Measurements from ENCODE around the gene MAB21L3.

MAB21L3 gene

GRCh38 chr1:116134476-116134773, 23.2 kb downstream of the MAB21L3 start:
- DNase-seq: no peak
- Histone ChIP-seq H3K27ac (ENCODE audit: low read length, poor library complexity, severe bottlenecking) (no peak overlapping the region), H3K36me3 (ENCODE audit: control insufficient read depth in 1 of 2, insufficient read depth in 2 of 2, low read depth in 1 of 2, low read length in 2 of 2) (no peaks in the 10 kb centered on the region), H2BK120ac (ENCODE audit: low read depth, low read length) (no peak overlapping the region), H3K4me1 (ENCODE audit: control insufficient read depth, insufficient read depth, low read depth, low read length) (no peaks in the 10 kb centered on the region), H3K4ac (ENCODE audit: low read depth in 1 of 2, low read length in 2 of 2) (no peak overlapping the region), H4K8ac (ENCODE audit: low read length) (no peak overlapping the region), H3K23ac (ENCODE audit: low read length in 2 of 2) (no peak overlapping the region), H4K91ac (ENCODE audit: low read length) (no peak overlapping the region), H2AFZ (ENCODE audit: low read depth, low read length) (no peak overlapping the region), H3K14ac (ENCODE audit: low read length in 2 of 2) (no peak overlapping the region), H3K9ac (ENCODE audit: low read length) (no peak overlapping the region), H3K18ac (ENCODE audit: low read depth in 1 of 2, low read length in 2 of 2) (no peak overlapping the region), H2BK5ac (ENCODE audit: low read depth, low read length, poor library complexity, severe bottlenecking) (no peak overlapping the region), H2AK5ac (ENCODE audit: low read length, severe bottlenecking) (no peak overlapping the region), H3K4me2 (ENCODE audit: low read length, poor library complexity, severe bottlenecking) (no peak overlapping the region), H2BK15ac (ENCODE audit: low read depth, poor library complexity, severe bottlenecking) (no peak overlapping the region), H3K4me3 (ENCODE audit: insufficient read depth in 1 of 2, low read depth in 1 of 2, low read length in 2 of 2) (no peak overlapping the region), H2BK12ac (ENCODE audit: low read length in 2 of 2) (no peak overlapping the region), H3K27me3 (ENCODE audit: control insufficient read depth in 1 of 2, insufficient read depth in 1 of 2, low read length in 2 of 2) (peaks cover 0 to 15% of the 10 kb centered on the region in 2 experiments), H3K79me1 (replicated peaks; ENCODE audit: low read length, poor library complexity, severe bottlenecking) (no peaks in the 10 kb centered on the region), H3K9me3 (ENCODE audit: control insufficient read depth, low read length) (no peaks in the 10 kb centered on the region)
- 66% methylated on average over 2 of the region's 2 CpGs for WGBS

DNA sequence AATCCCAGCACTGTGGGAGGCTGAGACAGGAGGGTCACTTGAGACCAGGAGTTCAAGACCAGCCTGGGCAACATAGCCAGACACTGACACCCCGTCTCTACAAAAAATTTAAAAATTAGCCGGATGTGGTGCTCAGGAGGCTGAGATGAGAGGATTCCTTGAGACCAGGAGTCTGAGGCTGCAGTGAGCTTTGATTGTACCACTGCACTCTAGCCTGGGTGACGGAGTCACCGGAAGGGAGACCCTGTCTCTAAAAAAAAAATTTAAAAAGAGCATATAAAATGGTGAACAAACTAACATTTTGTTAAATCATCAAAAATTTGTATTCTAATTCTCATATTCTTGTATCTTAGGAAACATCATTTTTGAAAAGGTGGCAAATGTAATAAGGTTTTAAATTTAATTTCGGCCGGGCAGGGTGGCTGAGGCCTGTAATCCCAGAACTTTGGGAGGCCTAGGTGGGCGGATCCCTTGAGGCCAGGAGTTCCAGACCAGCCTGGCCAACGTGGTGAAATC, 27.1 kb downstream of the MAB21L3 start:
- H2AK5ac ChIP-seq (ENCODE audit: low read length, severe bottlenecking): no peak overlapping the region
- H3K23ac ChIP-seq (ENCODE audit: low read length in 2 of 2): no peak overlapping the region
- no peak overlapping the region for H3K4me3 ChIP-seq (ENCODE audit: insufficient read depth in 1 of 2, low read depth in 1 of 2, low read length in 2 of 2)
- no peak overlapping the region for H3K4me2 ChIP-seq (ENCODE audit: low read length, poor library complexity, severe bottlenecking)
- H3K4me1 ChIP-seq (ENCODE audit: control insufficient read depth, insufficient read depth, low read depth, low read length): no peaks in the 10 kb centered on the region
- no peak overlapping the region for H4K91ac ChIP-seq (ENCODE audit: low read length)
- H4K8ac ChIP-seq (ENCODE audit: low read length): no peak overlapping the region
- 97% methylated on average over 5 of the region's 8 CpGs for WGBS
- no peaks in the 10 kb centered on the region for H3K79me1 ChIP-seq (replicated peaks; ENCODE audit: low read length, poor library complexity, severe bottlenecking)
- H3K36me3 ChIP-seq (ENCODE audit: control insufficient read depth in 1 of 2, insufficient read depth in 2 of 2, low read depth in 1 of 2, low read length in 2 of 2): no peaks in the 10 kb centered on the region
- no peak overlapping the region for H3K14ac ChIP-seq (ENCODE audit: low read length in 2 of 2)
- H3K9ac ChIP-seq (ENCODE audit: low read length): peak overlapping the region; percentile 83
- no peak overlapping the region for H2AFZ ChIP-seq (ENCODE audit: low read depth, low read length)
- H2BK12ac ChIP-seq (ENCODE audit: low read length in 2 of 2): no peak overlapping the region
- no peak for DNase-seq
- H2BK15ac ChIP-seq (ENCODE audit: low read depth, poor library complexity, severe bottlenecking): no peak overlapping the region
- peaks cover 0 to 6% of the 10 kb centered on the region in 2 experiments for H3K27me3 ChIP-seq (ENCODE audit: control insufficient read depth in 1 of 2, insufficient read depth in 1 of 2, low read length in 2 of 2)
- H3K27ac ChIP-seq (ENCODE audit: low read length, poor library complexity, severe bottlenecking): no peak overlapping the region
- H3K18ac ChIP-seq (ENCODE audit: low read depth in 1 of 2, low read length in 2 of 2): no peak overlapping the region
- H3K9me3 ChIP-seq (ENCODE audit: control insufficient read depth, low read length): peaks cover under 1% of the 10 kb centered on the region
- H2BK120ac ChIP-seq (ENCODE audit: low read depth, low read length): no peak overlapping the region
- no peak overlapping the region for H3K4ac ChIP-seq (ENCODE audit: low read depth in 1 of 2, low read length in 2 of 2)
- no peak overlapping the region for H2BK5ac ChIP-seq (ENCODE audit: low read depth, low read length, poor library complexity, severe bottlenecking)

- H3K4ac ChIP-seq (ENCODE audit: low read depth in 1 of 2, low read length in 2 of 2): no peak overlapping the region
- no peak overlapping the region for H2BK5ac ChIP-seq (ENCODE audit: low read depth, low read length, poor library complexity, severe bottlenecking)
- no peak overlapping the region for H3K14ac ChIP-seq (ENCODE audit: low read length in 2 of 2)
- no peak overlapping the region for H2AK5ac ChIP-seq (ENCODE audit: low read length, severe bottlenecking)
- H2BK120ac ChIP-seq (ENCODE audit: low read depth, low read length): no peak overlapping the region
- H3K9me3 ChIP-seq (ENCODE audit: control insufficient read depth, low read length): peaks cover 14% of the 10 kb centered on the region
- H3K4me1 ChIP-seq (ENCODE audit: control insufficient read depth, insufficient read depth, low read depth, low read length): no peaks in the 10 kb centered on the region
- no peaks in the 10 kb centered on the region for H3K36me3 ChIP-seq (ENCODE audit: control insufficient read depth in 1 of 2, insufficient read depth in 2 of 2, low read depth in 1 of 2, low read length in 2 of 2)
- no peak overlapping the region for H2AFZ ChIP-seq (ENCODE audit: low read depth, low read length)
- no peak overlapping the region for H4K8ac ChIP-seq (ENCODE audit: low read length)
- no peak overlapping the region for H2BK15ac ChIP-seq (ENCODE audit: low read depth, poor library complexity, severe bottlenecking)
- H3K4me3 ChIP-seq (ENCODE audit: insufficient read depth in 1 of 2, low read depth in 1 of 2, low read length in 2 of 2): no peak overlapping the region
- DNase-seq: no peak
- no peaks in the 10 kb centered on the region for H3K79me1 ChIP-seq (replicated peaks; ENCODE audit: low read length, poor library complexity, severe bottlenecking)
- no peak overlapping the region for H3K4me2 ChIP-seq (ENCODE audit: low read length, poor library complexity, severe bottlenecking)
- no peak overlapping the region for H3K27ac ChIP-seq (ENCODE audit: low read length, poor library complexity, severe bottlenecking)
- no peak overlapping the region for H4K91ac ChIP-seq (ENCODE audit: low read length)
- H3K27me3 ChIP-seq (ENCODE audit: control insufficient read depth in 1 of 2, insufficient read depth in 1 of 2, low read length in 2 of 2): no peaks in the 10 kb centered on the region
- H2BK12ac ChIP-seq (ENCODE audit: low read length in 2 of 2): no peak overlapping the region
- 95% methylated on average over 6 of the region's 6 CpGs for whole genome bisulfite sequencing
- no peak overlapping the region for H3K18ac ChIP-seq (ENCODE audit: low read depth in 1 of 2, low read length in 2 of 2)
- H3K23ac ChIP-seq (ENCODE audit: low read length in 2 of 2): no peak overlapping the region
- H3K9ac ChIP-seq (ENCODE audit: low read length): no peak overlapping the region
Observed at GRCh38 chr1:116139592-116140134, 28.5 kb downstream of the MAB21L3 start.

DNA sequence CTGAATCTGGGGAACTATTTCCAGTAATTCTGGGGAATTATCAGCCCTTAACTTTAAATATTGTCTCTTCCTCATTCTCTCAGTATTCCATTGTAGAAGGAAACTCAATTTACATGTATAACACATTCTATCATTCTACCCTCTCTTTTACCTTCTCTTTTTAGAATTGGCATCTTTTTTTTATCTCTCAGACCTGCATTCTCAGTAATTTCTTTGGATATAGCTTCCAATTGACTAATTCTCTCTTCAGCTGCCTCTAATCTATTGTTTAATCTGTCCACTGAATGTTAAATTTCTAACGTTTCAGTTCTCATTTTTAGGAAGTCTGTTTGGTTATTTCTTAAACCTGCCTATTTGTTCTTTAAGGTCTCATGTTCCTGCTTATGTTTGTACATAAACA, 33.0 kb downstream of the MAB21L3 start:
- Histone ChIP-seq H2BK15ac (ENCODE audit: low read depth, poor library complexity, severe bottlenecking) (no peak overlapping the region), H3K14ac (ENCODE audit: low read length in 2 of 2) (no peak overlapping the region), H3K18ac (ENCODE audit: low read depth in 1 of 2, low read length in 2 of 2) (no peak overlapping the region), H3K23ac (ENCODE audit: low read length in 2 of 2) (no peak overlapping the region), H3K9ac (ENCODE audit: low read length) (no peak overlapping the region), H2BK120ac (ENCODE audit: low read depth, low read length) (no peak overlapping the region), H3K27me3 (ENCODE audit: control insufficient read depth in 1 of 2, insufficient read depth in 1 of 2, low read length in 2 of 2) (no peaks in the 10 kb centered on the region), H4K8ac (ENCODE audit: low read length) (no peak overlapping the region), H3K9me3 (ENCODE audit: control insufficient read depth, low read length) (peaks cover 21% of the 10 kb centered on the region), H4K91ac (ENCODE audit: low read length) (no peak overlapping the region), H2AFZ (ENCODE audit: low read depth, low read length) (no peak overlapping the region), H2AK5ac (ENCODE audit: low read length, severe bottlenecking) (no peak overlapping the region), H3K36me3 (ENCODE audit: control insufficient read depth in 1 of 2, insufficient read depth in 2 of 2, low read depth in 1 of 2, low read length in 2 of 2) (no peaks in the 10 kb centered on the region), H3K4me3 (ENCODE audit: insufficient read depth in 1 of 2, low read depth in 1 of 2, low read length in 2 of 2) (no peak overlapping the region), H3K4me2 (ENCODE audit: low read length, poor library complexity, severe bottlenecking) (no peak overlapping the region), H3K4ac (ENCODE audit: low read depth in 1 of 2, low read length in 2 of 2) (no peak overlapping the region), H3K27ac (ENCODE audit: low read length, poor library complexity, severe bottlenecking) (no peak overlapping the region), H2BK12ac (ENCODE audit: low read length in 2 of 2) (no peak overlapping the region), H3K4me1 (ENCODE audit: control insufficient read depth, insufficient read depth, low read depth, low read length) (no peaks in the 10 kb centered on the region), H3K79me1 (replicated peaks; ENCODE audit: low read length, poor library complexity, severe bottlenecking) (no peaks in the 10 kb centered on the region), H2BK5ac (ENCODE audit: low read depth, low read length, poor library complexity, severe bottlenecking) (no peak overlapping the region)
- WGBS: no CpG with 5 or more reads among the region's 1 CpG
- no peak for DNase-seq
